ENCODE results near the gene SAT2.

- TF ChIP-seq CTCF (conservative IDR thresholded peaks at IDR 0.05) (no peak), ZFX (IDR thresholded peaks at IDR 0.05) (no peak)
These were observed 5.5 kb upstream of the SAT2 start for GRCh38 chr17:7633093-7633492.
